CD1c-positive myeloid dendritic cell (primary cell): ENCODE results near the gene PICK1.
"Not testable (repeated sequence)": the region's sequence is repeated elsewhere in the genome, so short reads cannot be mapped to it uniquely, and the experiment has no call there.

Source experiments
- DNase-seq: peaks from one replicate; pipeline ENCODE4 v3.0.0-alpha.2; 2016; ENCODE audit errors: extremely low spot score

The PICK1 gene

GRCh38 chr22:38074181-38075104 is 17.2 kb downstream of the PICK1 start:
- no peak for DNase-seq

- DNase-seq, result no peak
These were observed 18.1 kb downstream of the PICK1 start for GRCh38 chr22:38075105-38075825.

GRCh38 chr22:38075961-38076360 is 18.8 kb downstream of the PICK1 start:
- no peak for DNase-seq

- no peak for DNase-seq
These were observed 19.9 kb downstream of the PICK1 start for GRCh38 chr22:38077096-38077495.

GRCh38 chr22:38077595-38077994 is 20.4 kb downstream of the PICK1 start:
- no peak for DNase-seq

GRCh38 chr22:38078046-38078840 is 21.0 kb downstream of the PICK1 start:
- DNase-seq, result no peak

- not testable (repeated sequence) for DNase-seq
These were observed 22.0 kb downstream of the PICK1 start for GRCh38 chr22:38079208-38079607.

GRCh38 chr22:38079804-38080203 is 22.6 kb downstream of the PICK1 start:
- no peak for DNase-seq

- no peak for DNase-seq
These were observed 23.3 kb downstream of the PICK1 start for GRCh38 chr22:38080474-38080849.

- DNase-seq, result peak; percentile 26
These were observed 23.8 kb downstream of the PICK1 start for GRCh38 chr22:38080850-38081635.

- DNase-seq, result no peak
These were observed 24.4 kb downstream of the PICK1 start for GRCh38 chr22:38081636-38081940.

GRCh38 chr22:38081941-38082828 is 25.0 kb downstream of the PICK1 start:
- peak; percentile 51 for DNase-seq

- no peak for DNase-seq
These were observed 25.9 kb downstream of the PICK1 start for GRCh38 chr22:38082986-38083710.

- no peak for DNase-seq
These were observed 26.9 kb downstream of the PICK1 start, which contains the start of gene SLC16A8 for GRCh38 chr22:38083931-38084631. SLC16A8 (minus strand) TSS chr22:38084184; CDS start chr22:38082873, 1,311 bp downstream.

GRCh38 chr22:38085056-38085455 is 27.9 kb downstream of the PICK1 start:
- DNase-seq, result no peak

- DNase-seq, result no peak
These were observed 28.3 kb downstream of the PICK1 start for GRCh38 chr22:38085501-38085900.

GRCh38 chr22:38086001-38086845 is 29.0 kb downstream of the PICK1 start:
- DNase-seq, result no peak

- DNase-seq, result no peak
These were observed 29.7 kb downstream of the PICK1 start for GRCh38 chr22:38086942-38087341.
